CD14-positive monocyte (primary cell): ENCODE results near the gene TRIM7. TPM values are rescaled to one million over a fixed set of nuclear protein-coding genes. Genes with fewer than 3 reads are reported as not detected.
A peak's percentile ranks its signal among the peaks of the same experiment; 100 is the strongest.
"Not testable (repeated sequence)": the region's sequence is repeated elsewhere in the genome, so short reads cannot be mapped to it uniquely, and the experiment has no call there.

ENCODE experiments used
- DNase-seq, 3 donors: peaks; one replicate each; pipeline ENCODE4 v3.0.0-alpha.2; 2011 to 2022
- H2AFZ ChIP-seq: 2 replicates; pipeline ENCODE4 v1.6.0; 2012; ENCODE audit warnings: mild to moderate bottlenecking, low read depth, low read length, inconsistent platforms; ENCODE audit not compliant: insufficient read depth, poor library complexity, severe bottlenecking
- H3K27ac ChIP-seq, 2 donors: 1 replicate in 1 of 2; 2 replicates in 1 of 2; pipeline ENCODE4 v1.5.1; 2012 to 2013; ENCODE audit warnings: low read length in 2 of 2, control low read depth in 1 of 2, inconsistent platforms in 1 of 2, low read depth in 1 of 2, mild to moderate bottlenecking in 1 of 2
- H3K27me3 ChIP-seq, 2 donors: one replicate each; pipeline versions ENCODE4 v1.6.0 to v1.6.1; 2011 to 2013; ENCODE audit warnings: low read length in 2 of 2; ENCODE audit not compliant: control insufficient read depth in 2 of 2, insufficient read depth in 2 of 2
- H3K36me3 ChIP-seq, 2 donors: replicated peaks in 1 of 2; 1 replicate in 1 of 2; 2 replicates in 1 of 2; pipeline versions ENCODE4 v1.5.1 to v1.6.1; 2012 to 2013; ENCODE audit warnings: low read length in 2 of 2, control low read depth in 1 of 2, inconsistent platforms in 1 of 2, mild to moderate bottlenecking in 1 of 2; ENCODE audit not compliant: insufficient read depth in 2 of 2, control insufficient read depth in 1 of 2
- H3K4me1 ChIP-seq, 2 donors: 1 replicate in 1 of 2; 2 replicates in 1 of 2; pipeline versions ENCODE4 v1.5.1 to v1.6.1; 2012 to 2013; ENCODE audit warnings: low read length in 2 of 2, control low read depth in 1 of 2, inconsistent platforms in 1 of 2, mild to moderate bottlenecking in 1 of 2, moderate library complexity in 1 of 2; ENCODE audit not compliant: insufficient read depth in 2 of 2, control insufficient read depth in 1 of 2
- H3K4me2 ChIP-seq: replicated peaks from 2 replicates; pipeline ENCODE3; 2012; ENCODE audit warnings: low read length, moderate library complexity, mild to moderate bottlenecking; ENCODE audit not compliant: poor library complexity, severe bottlenecking; ENCODE audit errors: extremely low read depth
- H3K4me3 ChIP-seq, 3 experiments: fragments of 200-600 bp in 1 of 3; sonication (generic) in 1 of 3; replicated peaks in 1 of 3; 1 replicate in 2 of 3; 2 replicates in 1 of 3; pipeline ENCODE4 v1.5.1; 2011 to 2013; ENCODE audit warnings: low read length in 3 of 3, mild to moderate bottlenecking in 3 of 3, control low read depth in 2 of 3, low read depth in 2 of 3, inconsistent platforms in 1 of 3, moderate library complexity in 1 of 3
- H3K79me2 ChIP-seq: 2 replicates; pipeline ENCODE4 v1.6.0; 2012; ENCODE audit warnings: mild to moderate bottlenecking, control low read depth, inconsistent platforms, low read length, moderate library complexity; ENCODE audit not compliant: insufficient read depth
- H3K9ac ChIP-seq: 2 replicates; pipeline ENCODE4 v1.6.0; 2017; ENCODE audit warnings: low read length, mild to moderate bottlenecking; ENCODE audit not compliant: insufficient read depth, poor library complexity, severe bottlenecking
- H3K9me3 ChIP-seq, 2 donors: replicated peaks in 1 of 2; 1 replicate in 1 of 2; 2 replicates in 1 of 2; pipeline versions ENCODE4 v1.5.1 to v1.6.1; 2012 to 2013; ENCODE audit warnings: low read length in 2 of 2, control low read depth in 1 of 2; ENCODE audit not compliant: control insufficient read depth in 1 of 2, insufficient read depth in 1 of 2
- H4K20me1 ChIP-seq: 2 replicates; pipeline ENCODE4 v1.6.0; 2012; ENCODE audit warnings: mild to moderate bottlenecking, low read length, control low read depth, moderate library complexity; ENCODE audit not compliant: insufficient read depth
- H3K27ac Mint-ChIP-seq, 7 donors: one replicate each; pipeline ENCODE4 v1.8.0; 2020; ENCODE audit warnings: mild to moderate bottlenecking in 7 of 7, mixed read lengths in 7 of 7, moderate library complexity in 6 of 7, inconsistent platforms in 2 of 7
- H3K27me3 Mint-ChIP-seq, 3 donors: one replicate each; pipeline ENCODE4 v1.8.0; 2021 to 2022; ENCODE audit warnings: low read depth in 3 of 3, mild to moderate bottlenecking in 3 of 3, mixed read lengths in 3 of 3, moderate library complexity in 3 of 3, inconsistent platforms in 1 of 3
- H3K36me3 Mint-ChIP-seq, 2 donors: one replicate each; pipeline ENCODE4 v1.8.0; 2020; ENCODE audit warnings: mixed read lengths in 2 of 2, inconsistent platforms in 1 of 2, mild to moderate bottlenecking in 1 of 2
- H3K4me1 Mint-ChIP-seq: one replicate; pipeline ENCODE4 v1.8.0; 2020; ENCODE audit warnings: mild to moderate bottlenecking, mixed read lengths
- H3K4me3 Mint-ChIP-seq, 2 donors: one replicate each; pipeline ENCODE4 v1.8.0; 2020; ENCODE audit warnings: mild to moderate bottlenecking in 2 of 2, mixed read lengths in 2 of 2, moderate library complexity in 1 of 2
- H3K9me3 Mint-ChIP-seq, 7 donors: one replicate each; pipeline ENCODE4 v1.8.0; 2020 to 2022; ENCODE audit warnings: mixed read lengths in 7 of 7, mild to moderate bottlenecking in 6 of 7, moderate library complexity in 6 of 7, inconsistent platforms in 2 of 7
- WGBS: methylation state at CpG from one replicate; pipeline ENCODE4 v1.1.5; 2013; ENCODE audit warnings: missing lambda C conversion rate; ENCODE audit not compliant: insufficient coverage; 5-methylcytosine and 5-hydroxymethylcytosine counted together
- intact Hi-C, 2 donors: fragments of 100-400 bp; cut with micrococcal nuclease; formaldehyde crosslinking; loops; one replicate each; pipeline versions ENCODE4 v1.15.0 to v1.15.1; 2023
- polyA plus RNA-seq, 3 donors: library from polyadenylated mRNA; depleted of rRNA in 1 of 3; unstranded in 2 of 3; stranded (reverse) in 1 of 3; fragments of 300-500 nt in 2 of 3; fragments of >200 nt in 1 of 3; fragmentation: Illumina TruSeq in 2 of 3; gene quantifications; 1 replicate in 2 of 3; 2 replicates in 1 of 3; pipeline ENCODE4 v1.2.3, GENCODE V29; 2012 to 2021
- TF ChIP-seq, protein P1 (sequence below): fragments of 200-600 bp; IDR thresholded peaks from one replicate; pipeline ENCODE4 v1.8.0; 2022; ENCODE audit warnings: antibody characterized with exemption, mild to moderate bottlenecking

TRIM7 gene
- polyA plus RNA-seq, 3 donors, result 9.5 to 12.8 (median 10.3) TPM

DNA sequence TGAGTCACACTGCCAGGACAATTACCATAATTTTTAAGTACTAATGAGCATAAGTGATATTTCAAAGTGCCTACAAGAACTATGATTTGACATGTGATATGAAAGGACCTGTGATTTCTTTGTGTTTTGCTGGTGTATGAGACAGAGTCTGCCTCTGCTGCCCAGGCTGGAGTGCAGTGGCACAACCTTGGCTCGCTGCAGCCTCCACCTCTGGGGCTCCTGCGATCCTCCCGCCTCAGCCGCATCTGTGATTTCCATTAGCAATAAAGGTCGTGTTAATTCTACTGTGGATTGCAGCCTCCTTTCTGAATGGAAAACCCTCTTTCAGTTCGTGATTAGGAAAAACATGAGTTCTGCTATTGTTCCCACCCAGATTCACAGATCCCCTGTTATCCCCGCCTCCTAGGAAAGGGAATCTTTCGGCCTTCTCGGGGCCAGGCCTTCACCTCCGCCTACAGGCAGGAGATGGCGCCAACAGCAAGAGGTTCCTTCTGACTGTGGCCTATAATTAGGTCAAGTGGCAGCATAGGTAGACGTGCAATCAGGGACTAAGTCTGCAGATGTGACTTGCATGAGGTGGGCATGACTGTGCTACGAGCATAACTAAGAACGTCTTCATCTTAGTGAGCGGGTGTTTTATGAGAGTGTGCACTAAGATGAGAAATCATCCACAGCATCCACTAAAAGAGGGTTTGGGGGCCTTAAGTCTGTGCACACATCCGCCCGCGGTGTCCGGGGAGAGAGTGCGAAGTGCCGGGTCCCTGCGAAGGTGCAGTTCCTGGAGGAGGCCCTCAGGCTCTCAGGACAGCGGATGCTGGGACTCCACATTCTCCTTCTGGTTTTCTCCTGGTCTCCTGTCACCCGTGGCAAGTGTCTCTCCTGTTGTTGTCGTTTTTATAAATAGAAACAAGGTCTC, 23.1 kb downstream of the TRIM7 start:
- H3K9me3 Mint-ChIP-seq, result peaks cover 0 to 3% (median 0%) of the 10 kb centered on the region in 7 donors
- H3K4me3 ChIP-seq, result no peak overlapping the region
- TF ChIP-seq, protein P1, sequence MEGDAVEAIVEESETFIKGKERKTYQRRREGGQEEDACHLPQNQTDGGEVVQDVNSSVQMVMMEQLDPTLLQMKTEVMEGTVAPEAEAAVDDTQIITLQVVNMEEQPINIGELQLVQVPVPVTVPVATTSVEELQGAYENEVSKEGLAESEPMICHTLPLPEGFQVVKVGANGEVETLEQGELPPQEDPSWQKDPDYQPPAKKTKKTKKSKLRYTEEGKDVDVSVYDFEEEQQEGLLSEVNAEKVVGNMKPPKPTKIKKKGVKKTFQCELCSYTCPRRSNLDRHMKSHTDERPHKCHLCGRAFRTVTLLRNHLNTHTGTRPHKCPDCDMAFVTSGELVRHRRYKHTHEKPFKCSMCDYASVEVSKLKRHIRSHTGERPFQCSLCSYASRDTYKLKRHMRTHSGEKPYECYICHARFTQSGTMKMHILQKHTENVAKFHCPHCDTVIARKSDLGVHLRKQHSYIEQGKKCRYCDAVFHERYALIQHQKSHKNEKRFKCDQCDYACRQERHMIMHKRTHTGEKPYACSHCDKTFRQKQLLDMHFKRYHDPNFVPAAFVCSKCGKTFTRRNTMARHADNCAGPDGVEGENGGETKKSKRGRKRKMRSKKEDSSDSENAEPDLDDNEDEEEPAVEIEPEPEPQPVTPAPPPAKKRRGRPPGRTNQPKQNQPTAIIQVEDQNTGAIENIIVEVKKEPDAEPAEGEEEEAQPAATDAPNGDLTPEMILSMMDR, result peak; percentile 76
- no peaks in the 10 kb centered on the region for H3K79me2 ChIP-seq
- intact Hi-C loops, result no loop called here
- peak; percentile 42 to 71 (median 64) for DNase-seq
- WGBS, result 51% methylated on average over 17 of the region's 25 CpGs
- H3K4me1 ChIP-seq, result peaks cover 14 to 20% of the 10 kb centered on the region in 2 donors
- H3K4me1 Mint-ChIP-seq, result peaks cover 22% of the 10 kb centered on the region
- no peak overlapping the region for H2AFZ ChIP-seq
- no peak overlapping the region for H3K9ac ChIP-seq
- peaks cover 11 to 46% (median 43%) of the 10 kb centered on the region in 3 donors for H3K27me3 Mint-ChIP-seq
- peak overlapping the region in 1 of 2 donors; percentile 51 for H3K4me3 Mint-ChIP-seq
- no peak overlapping the region for H3K27ac ChIP-seq
- H3K27me3 ChIP-seq, result peaks cover 0 to 23% of the 10 kb centered on the region in 2 donors
- H3K27ac Mint-ChIP-seq, result peak overlapping the region in 1 of 7 donors; percentile 13
- H3K9me3 ChIP-seq, result no peaks in the 10 kb centered on the region
- H3K36me3 ChIP-seq, result no peaks in the 10 kb centered on the region
- no peaks in the 10 kb centered on the region for H3K36me3 Mint-ChIP-seq
- H3K4me2 ChIP-seq, result no peak overlapping the region
- no peaks in the 10 kb centered on the region for H4K20me1 ChIP-seq

DNA sequence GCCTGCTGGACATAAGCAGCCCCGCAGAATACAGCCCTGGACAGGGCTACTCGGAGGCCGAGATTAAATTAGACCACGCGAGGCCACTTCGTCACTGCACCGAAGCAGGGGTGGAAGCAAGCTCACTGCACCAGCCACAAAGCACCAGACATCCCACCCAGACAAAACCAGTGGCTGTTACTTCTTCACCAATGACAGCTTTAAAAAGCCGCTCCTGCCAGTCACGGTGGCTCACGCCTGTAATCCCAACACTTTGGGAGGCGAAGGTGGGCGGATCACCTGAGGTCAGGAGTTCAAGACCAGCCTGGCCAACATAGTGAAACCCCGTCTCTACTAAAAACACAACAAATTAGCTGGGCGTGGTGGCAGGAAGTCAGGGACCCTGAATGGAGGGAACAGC, 27.4 kb downstream of the TRIM7 start:
- H3K27me3 Mint-ChIP-seq, result peaks cover 38 to 65% (median 49%) of the 10 kb centered on the region in 3 donors
- peaks cover 0 to 15% (median 10%) of the 10 kb centered on the region in 7 donors for H3K9me3 Mint-ChIP-seq
- H4K20me1 ChIP-seq, H3K4me3 ChIP-seq, H3K27ac Mint-ChIP-seq, DNase-seq, H3K79me2 ChIP-seq, H3K9me3 ChIP-seq, H3K9ac ChIP-seq, H3K36me3 Mint-ChIP-seq, H3K4me3 Mint-ChIP-seq, H3K4me2 ChIP-seq, intact Hi-C loops, H3K36me3 ChIP-seq, H2AFZ ChIP-seq, H3K27ac ChIP-seq: not testable (repeated sequence)
- WGBS, result 89% methylated on average over 7 of the region's 14 CpGs
- Histone ChIP-seq H3K4me1 (peaks cover 14 to 16% of the 10 kb centered on the region in 2 donors), H3K27me3 (peaks cover 5 to 43% of the 10 kb centered on the region in 2 donors)
- H3K4me1 Mint-ChIP-seq, result peaks cover 23% of the 10 kb centered on the region
